ENCODE results near the gene EHD1.

EHD1 gene

DNA sequence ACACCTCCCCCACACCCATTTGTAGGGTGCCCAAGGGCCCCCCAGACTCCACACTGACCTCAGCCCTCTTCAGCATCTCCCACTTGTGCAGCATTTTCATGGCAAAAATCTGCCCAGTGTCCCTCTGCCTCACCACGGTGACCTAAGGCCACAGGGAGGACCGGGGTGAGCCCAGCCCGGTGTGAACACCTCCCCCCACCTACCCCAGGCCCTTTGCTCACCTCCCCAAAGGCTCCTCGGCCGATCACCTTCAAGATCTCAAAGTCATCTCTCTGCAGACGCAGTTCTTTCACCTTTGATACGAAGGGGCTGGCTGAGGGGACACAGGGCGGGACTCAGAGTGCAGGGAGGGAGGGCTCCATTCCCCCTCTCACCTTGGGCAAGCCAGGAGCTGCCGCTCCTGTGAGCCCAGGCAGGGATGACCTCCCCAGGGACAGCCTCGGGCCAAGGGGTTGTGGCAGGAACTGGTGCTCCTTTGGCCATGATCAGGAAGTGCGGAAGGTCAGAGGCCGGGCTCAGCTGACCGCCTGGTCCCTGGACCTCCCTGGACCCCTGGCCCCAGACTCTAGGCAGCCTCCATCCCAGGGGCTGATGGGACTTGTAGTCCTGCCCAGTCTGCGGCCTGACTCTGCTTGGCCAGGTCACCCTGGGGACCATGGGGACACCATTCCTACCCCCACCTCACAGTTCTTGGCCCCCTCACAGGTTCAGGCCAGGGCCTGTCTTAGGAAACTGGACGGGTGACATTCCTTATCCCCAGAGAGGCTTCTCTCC, 36.6 kb downstream of the EHD1 start:
- DNase-seq: no peak

DNA sequence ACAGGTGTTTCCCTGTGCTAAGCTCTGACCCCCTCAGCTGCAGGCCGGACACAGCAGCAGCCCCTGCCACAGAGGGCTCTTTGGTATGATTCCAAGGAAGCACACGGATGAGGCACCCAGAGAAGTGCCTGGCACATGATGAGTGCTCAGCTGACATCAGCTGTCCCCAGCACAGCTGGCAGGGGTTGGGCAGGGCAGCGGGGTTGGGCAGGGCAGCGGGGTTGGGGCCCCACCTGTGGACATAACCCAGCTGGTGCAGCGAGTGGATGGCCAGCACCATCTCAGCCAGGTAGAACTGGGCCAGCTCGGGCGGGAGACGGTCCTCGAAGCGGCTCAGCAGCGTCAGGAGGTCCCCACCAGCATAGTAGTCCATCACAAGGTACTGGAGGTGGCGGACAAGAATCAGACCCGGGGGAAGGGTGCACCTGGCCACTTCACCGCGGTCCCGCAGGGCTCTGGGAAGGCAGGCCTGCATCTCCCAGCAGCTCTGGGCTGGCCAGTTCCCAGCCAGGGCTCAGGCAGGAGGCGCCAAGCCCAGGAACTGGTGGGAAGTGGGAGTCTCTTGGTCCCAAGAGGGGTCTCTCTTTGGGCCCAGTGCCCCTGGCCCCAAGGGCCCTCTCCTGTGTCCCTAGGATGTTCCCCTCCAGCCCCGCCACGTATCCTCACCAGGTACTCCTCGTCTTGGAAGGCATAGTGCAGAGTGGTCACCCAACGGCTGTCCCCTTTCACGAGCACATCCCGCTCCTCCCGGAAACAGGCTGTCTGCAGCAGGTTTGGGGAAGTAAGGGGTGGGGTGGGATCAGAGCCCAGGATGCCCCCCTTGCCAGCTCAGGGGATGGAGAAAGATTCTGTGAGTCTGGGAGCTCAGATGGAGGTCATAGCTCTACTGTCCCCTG, 38.3 kb downstream of the EHD1 start:
- no peak for DNase-seq

DNA sequence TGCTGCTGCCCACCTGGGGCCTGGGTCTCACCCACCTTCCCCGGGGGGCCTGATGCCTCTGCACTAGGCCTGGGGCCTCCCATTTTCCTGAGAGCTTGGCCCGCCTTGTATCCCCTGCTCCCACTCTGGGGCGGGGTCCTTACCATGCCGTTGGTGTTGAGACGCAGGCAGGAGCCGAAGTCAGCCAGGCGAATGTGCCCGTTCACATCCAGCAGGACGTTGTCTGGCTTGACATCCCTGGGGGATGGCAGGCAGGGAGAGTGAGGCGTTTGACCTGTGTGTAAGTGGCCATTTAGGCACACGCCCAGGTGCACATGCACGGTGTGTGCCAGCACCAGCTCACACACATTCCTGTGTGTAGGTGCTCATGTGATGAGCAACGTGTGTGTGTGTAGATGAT, 39.1 kb downstream of the EHD1 start:
- no peak for DNase-seq

DNA sequence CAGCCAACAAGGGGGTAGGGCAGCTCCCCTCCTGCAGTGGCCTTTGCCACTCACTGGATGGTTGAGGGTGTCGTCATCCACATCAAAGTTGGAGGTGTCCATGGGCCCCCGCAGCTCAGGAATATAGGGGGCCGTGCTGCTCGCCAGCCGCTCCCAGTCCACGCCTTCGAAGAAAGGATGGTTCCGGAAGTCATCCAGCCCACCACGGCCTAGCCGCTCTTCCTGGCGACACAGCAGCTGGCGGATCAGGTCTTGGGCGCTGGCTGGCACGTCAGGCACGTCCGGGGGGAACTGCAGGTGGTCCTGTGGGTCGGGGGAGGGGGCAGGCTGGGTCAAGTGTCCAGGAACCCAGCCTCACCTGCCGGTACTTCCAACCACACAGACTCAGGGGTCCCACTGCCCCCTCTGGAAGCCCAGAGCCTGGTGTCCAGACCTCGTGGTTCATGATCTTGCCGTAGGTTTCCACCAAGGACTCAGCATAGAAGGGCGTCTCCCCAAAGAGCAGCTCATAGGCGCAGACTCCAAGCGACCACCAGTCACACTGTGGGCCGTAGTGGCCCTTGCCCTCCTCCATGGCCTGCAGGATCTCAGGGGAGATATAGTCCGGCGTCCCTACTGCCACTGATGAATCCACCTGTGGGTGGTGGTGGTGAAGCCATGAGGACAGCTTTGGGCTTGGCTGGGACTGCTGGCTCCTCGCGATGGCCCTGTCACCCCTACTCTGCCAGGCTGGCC, 39.7 kb downstream of the EHD1 start:
- no peak for DNase-seq

DNA sequence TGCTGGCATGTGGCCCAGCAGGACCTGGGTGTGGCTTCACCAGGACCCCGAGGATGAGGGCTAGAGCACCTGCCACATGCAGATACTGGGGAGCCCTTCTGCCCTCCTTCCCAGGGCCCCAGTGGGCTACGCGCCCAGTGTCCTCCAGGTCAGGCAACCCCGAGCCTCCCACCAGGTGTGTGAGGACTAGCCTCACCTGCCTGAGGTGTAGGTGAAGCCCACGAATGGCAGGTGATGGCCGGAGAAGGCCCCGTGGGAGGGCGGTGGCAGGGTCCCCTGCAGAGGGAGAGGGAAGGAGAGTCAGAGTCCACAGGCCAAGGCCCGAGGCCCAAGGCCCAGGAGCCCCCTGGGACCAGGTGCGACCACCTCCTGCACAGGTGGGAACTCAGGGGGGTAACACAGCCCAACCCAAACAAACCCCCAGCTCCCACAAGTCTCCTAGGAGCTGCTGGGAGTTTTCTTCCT, 40.5 kb downstream of the EHD1 start:
- DNase-seq: no peak

DNA sequence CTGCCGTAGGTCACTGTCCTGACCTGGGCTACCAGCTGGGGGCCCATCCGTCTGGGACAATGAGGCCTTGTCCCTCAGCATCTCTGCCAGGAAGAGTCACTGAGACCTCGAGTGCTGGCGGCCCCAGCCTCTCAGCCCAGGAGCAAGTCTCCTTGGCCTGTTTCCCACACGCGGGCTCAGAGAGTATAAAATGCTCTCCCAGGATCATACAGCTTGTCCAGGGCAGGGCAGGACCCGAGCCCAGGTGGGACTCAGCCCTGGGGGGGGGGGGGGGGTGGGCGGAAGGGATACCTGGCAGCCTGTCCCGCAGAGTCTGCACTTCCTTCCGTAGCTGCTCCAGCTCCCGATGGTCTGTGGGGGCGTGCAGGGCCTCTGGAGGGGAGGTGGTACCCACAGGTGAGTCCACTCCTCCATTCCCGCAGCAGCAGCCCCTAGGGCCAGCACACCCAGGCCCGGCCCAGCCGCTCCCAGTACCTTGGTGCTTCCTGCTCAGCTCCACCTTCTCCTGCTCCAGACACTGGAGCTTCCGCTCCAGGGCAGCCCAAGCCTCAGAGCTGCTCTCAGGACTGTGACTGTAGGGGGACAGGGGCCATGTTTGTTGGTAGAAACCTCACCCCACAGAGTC, 41.9 kb downstream of the EHD1 start:
- no peak for DNase-seq

DNA sequence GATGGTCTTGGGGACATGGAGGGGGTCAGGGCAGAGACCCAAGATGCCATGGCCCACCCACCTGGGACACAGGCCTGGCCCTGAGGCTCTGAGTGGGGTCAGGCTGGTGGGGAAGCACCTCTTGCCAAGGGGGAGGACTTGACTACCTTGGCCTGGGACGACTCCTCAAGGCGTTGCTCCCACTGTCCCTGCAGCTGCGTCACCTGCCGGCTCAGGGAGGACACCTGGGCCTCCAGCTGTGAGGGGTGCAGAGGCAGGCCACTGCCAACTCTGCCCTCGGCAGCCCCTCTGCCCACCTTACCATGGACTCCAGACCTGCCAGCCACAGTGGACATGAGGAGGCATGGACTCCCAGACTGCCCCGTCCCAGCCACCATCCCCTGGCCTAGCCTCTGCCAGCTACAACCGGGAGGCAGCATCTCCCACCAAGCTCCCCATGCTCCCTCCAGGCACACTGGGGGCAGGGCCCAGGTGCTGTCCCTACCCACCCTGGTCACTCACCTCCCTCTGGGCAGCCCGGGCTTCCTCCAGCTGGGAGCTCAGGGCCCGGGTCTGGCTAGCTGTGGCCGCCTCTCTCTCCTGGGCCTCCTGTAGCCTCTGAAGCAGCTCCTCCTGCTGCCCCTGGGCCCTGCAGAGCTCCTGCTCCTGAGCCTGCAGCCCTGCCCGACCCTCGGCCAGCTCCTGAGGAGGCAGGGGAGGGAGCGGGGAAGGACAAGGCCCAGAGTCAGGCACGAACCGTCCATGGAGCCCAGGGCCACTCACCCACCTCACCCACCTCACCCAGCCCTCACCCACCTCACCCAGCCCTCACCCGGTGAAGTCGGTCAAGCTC, 42.6 kb downstream of the EHD1 start:
- DNase-seq: no peak

DNA sequence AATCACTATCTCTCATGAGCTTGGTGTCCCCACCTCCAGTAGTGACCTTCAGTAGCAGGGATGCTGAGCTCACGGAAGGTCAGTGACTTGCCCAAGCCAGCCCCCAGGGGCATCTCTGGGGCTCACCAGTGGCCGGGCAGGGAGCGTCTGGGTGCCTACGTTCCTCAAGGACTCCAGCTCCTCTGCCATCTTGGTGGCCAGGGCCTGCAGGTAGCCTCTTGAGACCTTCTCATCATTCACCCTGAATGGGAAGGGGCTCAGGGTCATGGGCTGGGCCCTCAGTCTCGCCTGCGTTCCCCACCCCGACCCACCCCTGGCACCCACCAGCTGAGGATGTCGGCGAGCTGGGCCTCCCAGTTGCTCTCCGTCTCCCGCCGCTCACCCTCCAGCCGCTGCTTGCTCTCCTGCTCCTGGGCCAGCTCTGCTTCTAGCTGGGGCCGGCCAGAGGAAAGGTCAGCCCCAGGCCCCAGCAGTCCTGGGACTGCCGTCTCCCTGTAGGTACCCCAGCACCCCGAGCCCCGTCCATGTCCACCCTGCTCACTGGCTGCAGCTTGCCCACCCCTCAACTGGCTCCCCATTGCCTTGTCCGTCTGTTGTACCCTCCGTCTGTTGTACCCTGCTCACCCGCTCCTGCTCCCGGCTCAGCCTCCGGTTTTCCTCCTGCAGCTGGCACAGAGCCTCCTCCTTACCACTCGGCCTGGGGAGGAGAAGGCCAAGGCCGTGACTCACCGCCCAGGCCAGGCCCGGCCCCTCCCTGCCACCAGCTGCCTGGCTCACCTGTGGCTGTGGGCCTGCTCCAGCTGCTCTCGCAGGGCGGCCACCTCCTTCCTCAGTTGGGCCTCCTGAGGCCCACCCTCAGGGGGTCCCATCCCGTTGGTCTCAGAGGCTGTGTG, 43.5 kb downstream of the EHD1 start:
- no peak for DNase-seq

DNA sequence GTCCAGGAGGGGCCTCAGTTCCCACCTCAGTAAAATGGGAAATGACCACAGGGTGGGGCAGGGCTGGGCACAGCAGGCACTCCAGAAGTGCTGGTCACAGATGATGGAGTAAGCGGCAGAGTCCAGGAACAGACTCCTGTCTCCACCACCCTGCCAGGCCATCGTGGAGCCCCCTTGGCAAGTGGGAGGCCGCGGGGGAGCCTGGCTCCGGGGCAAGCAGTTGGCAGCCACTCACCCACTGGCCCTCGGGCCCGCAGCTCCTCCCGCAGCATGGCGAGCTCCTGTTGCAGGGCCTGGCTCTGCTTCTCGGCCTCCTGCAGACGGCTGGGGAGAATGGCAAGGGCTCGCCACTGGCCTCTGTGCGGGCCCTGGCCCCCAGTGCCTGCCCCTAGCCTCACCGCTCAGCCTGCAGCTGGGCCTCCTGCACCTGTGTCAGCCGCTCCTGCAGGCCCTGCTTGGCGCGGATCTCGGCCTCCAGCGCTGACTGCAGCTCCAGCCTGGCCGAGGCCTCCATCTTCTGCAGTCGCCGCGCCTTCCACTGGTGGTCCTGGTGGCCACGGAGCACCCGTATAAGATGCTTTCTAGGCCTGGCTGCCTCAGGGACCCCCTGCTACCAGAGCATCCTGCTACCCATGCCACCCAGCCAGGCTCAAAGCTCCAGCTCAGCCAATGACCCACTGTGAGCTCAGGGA, 44.2 kb downstream of the EHD1 start:
- DNase-seq: no peak

DNA sequence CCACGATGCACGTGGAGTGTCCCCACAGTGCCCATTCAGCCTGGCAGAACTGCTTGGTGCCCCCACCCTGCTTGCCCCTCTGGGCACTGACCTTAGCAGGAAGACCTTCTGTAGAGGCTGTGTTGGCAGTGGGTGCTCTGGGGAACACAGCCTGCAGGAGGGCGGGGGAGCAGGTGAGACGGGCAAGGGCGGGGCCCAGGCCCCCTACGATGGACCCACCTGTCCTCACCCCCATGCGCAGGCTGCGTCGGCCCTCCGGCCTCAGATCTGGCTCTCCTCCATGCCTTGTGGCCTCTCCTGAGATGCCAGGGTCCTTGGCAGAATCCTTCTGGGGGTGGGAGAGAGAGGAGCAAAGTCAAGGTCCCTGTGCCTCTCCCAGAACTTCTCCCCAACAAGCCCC, 44.9 kb downstream of the EHD1 start:
- DNase-seq: no peak

DNA sequence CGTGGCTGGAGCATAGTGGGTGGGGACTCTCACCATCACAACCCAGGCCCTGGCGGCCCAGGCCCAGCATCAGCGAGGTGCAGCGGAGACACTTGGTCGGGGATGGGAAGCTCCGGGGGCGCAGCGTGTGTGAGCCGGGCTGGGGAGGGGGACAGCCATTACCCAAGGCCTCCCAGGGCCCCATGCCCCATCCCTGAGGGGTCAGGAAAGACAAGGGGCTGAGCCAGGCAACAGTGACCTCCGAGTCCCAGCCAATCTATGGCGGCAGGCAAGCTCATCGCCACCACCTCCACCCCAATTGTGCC, 45.3 kb downstream of the EHD1 start:
- DNase-seq: no peak

DNA sequence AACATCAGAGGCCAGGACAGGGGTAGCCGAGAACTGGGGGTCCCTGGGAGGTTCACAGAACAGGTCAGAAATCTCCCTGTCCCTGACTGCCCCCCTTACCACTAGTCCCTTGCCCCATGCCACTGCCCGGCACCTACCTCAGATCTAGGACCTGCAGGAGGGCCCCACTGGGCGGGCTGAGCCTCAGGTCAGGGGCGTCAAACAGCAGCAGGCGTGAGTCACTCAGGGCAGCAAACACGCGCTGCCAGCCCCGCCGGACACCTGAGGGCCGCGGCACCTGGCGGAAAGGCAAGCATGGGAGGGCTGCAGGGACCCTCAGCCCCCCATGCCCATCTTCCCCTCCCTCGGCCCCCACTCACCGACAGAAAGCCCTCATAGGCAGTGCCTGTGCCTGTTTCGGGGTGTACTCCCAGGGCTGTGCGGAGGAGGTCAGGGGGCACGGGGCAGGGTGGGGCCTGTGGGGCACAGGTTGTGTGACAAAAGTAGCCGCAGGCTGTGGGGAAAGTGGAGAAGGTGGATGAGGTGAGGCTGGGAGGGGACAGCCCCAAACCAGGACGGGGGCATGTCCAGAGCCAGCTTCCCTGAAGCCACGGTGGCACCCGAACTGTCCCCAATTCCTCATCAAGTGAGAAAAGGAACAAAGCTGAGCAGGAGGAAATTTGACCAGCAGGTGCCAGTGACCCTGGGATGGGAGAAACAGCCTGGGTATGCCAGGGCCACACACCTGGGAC, 45.8 kb downstream of the EHD1 start:
- DNase-seq: no peak

DNA sequence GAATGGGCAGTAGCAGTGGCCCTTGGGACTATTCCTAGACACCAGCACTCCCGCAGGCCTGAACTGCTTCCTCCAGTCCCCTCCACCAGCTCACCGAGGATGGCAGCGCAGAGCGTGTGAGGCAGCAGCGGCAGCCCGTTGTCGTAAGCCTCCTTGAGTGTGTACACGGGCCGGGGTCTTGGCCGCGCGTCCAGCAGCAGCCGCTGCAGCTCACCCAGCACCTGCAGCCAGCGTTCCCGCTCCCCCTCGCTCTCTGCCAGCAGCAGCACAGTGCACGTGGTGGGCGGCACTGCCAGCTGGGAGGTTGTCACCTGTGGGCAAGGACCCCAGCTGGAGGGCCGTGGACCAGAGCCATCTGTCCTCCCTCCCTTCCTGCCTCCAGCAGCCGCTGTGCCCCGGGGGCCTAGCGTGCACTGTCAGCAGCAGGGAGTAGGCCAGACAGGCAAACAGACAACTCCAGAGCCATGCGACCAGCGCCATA, 47.0 kb downstream of the EHD1 start:
- DNase-seq: no peak

DNA sequence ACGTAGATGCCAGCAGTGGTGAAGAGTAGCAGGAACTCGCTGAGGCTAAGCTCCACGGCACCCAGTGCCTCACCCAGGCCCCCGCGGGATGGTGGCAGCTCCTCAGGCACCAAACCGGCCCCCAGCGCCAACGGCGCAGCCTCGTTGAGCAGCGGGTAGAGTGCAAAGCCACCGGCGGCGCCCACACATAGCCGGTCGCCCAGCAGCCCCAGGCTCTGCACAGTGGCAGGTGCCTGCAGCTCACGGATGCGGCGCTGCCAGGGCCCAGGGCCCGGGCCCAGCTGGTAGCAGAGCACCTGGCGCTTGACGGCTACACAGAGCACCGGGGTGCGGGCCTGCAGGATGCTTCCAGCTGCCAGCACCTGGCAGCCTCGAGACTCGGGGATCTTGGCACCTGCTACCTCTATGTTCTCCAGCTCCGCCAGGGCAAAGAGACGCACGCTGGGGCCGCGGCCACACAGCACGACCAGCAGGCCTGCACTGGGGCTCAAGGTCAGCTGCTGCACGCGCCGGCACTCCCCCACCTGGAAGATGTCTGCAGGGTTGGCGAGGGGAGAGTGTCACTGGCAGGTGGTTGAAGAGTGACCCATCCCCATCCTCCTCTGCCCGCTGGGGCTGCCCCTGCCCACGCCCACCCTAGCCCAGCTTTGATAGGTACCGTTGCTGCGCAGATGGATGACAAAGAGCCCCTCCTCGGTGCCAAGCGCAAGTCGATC, 48.7 kb downstream of the EHD1 start:
- no peak for DNase-seq

DNA sequence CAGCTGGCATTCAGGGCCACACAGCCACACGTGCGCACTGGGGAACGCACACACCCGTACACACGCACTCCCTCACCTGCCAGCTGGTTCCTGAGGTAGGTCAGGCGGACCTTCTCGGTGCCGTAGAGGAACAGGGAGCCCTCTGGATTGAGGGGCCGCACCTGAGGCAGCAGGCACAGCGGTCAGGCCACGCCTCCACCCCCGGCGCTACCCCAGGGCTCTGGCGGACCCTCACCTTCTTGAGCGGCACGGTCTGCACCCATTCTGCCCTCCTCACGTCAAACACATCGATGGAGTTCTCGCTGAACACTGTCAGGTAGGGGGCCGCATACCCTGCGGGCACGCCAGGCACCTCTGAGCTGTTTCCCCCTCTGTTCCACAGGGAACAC, 51.0 kb downstream of the EHD1 start:
- DNase-seq: no peak

DNA sequence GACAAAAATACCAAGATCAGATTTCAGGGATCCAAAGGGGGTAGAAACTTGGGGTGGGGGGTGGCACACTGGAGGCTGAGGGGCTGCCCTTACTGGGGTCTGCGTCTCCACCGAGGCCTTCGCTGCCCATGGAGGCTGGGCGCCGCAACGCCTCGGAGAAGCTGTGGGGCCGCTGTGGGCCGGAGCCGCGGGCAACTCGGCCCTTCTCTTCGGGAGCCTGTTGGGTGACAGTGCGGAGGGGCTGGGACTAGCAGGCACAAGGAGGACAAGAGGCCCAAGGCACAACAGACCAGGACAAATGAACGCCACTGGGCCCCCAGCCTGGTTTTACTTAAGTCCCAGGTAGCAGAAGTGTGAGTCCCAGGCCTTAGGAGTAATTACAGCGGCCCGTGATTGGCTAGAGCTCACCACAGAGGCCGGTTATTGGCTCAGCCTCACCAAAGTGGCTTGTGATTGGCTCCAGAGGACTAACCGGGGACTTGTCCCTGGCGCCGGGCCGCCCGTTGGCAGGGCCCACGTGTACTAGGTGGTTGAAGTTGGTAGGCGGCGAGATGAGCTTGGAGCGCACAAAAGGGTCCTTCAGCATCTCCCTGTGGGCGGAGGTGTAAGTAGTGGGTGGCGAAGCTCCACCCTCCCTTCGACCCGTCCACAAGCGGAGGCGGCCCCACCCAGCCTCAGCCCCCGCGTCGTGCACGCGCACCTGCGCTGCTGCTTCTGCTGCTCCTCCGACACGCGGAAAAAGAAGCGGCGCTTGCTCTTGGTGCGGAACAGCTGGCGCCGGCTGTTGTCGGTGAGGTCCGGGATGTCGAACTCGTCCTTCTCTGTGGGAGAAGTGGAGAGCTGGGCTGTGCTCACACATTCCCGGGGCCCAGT, 51.6 kb downstream of the EHD1 start:
- no peak for DNase-seq

DNA sequence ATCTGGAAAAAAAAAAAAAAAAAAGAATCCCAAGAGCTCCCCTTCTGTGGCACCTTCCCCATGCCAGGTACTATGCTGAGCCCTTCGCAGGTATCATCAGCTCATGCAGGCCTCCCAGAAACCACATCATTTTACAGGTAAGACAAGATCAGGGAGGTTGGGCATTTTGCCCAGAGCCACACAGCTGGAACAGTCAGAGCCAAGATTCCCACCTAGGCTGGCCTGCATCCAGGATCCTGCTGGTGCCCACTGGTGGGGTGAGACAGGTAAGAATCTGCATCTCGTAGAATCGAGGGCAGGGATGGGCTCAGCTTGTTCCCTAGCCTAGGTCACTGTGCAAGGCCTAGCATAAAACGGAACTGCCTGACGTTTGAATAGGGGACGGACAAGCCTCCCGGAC, 52.4 kb downstream of the EHD1 start:
- no peak for DNase-seq

DNA sequence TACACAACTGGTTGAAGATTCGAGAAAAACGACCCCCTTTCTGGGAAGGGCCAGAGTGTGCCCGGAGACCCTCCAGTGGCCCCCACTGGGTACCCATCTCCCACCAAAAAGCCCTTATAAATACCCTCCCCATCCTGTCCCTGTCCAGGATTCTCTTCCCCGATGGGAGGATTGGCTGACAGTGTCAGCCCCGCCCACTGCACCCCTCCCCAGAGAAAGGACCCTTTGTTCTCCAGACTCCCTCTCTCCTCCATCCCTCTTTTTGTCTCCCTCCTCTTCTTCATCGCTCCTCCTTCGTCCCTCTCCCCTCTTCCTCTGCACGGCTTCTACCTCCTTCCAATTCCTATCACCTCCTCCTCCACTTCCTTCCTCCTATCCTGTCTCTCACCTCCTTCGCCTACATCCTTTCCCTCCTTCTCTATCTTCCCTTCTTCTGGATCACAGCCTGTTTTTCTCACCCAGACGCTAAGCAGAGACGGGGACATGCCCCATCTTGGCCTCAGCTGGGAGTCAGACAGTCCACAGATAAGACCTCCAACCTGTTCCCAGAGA, 54.8 kb downstream of the EHD1 start:
- no peak for DNase-seq
